ENCODE results near the gene FMO2. TPM values are rescaled to one million over a fixed set of nuclear protein-coding genes. Genes with fewer than 3 reads are reported as not detected.

The FMO2 gene
- total RNA-seq, 1 experiment from 2014 or later = not detected

DNA sequence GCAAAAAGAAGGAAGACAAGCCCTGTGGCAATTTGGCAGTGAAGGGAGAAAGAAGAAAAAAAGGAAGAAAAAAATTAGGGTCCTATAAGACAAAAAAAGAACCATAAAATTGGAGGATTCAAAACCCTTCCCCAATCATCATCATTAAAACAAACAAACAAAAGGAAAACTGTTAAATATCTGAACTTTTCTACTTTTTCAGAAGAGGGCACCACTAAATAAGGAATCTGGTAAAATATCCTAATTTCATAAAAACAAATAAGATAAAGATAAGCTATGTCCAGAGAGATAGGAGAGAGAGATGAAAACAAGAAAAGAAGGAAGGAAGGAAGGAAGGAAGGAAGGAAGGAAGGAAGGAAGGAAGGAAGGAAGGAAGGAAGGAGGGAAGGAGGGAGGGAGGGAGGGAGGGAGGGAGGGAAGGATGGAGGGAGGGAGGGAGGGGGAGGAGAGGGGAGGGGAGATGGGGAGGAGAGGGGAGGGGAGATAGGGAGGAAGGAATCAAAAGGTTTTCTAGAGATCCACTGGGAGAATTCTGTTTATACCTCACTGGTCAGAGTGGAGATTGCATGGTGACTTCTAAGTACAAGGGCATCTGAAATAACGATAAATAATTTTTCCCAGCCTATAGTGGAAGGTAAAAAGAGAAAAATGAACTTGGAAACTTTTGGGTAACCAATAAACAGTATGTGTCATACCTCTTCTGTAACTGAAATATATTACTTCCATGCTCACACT, 10.4 kb upstream of the FMO2 start:
- Mint-ChIP-seq H3K9me3 (ENCODE audit: unreplicated experiment) (peaks cover 18% of the 10 kb centered on the region), H3K27ac (ENCODE audit: unreplicated experiment) (no peak overlapping the region), H3K36me3 (ENCODE audit: insufficient read depth, unreplicated experiment) (no peaks in the 10 kb centered on the region), H3K4me1 (ENCODE audit: low read depth, unreplicated experiment) (peaks cover 4% of the 10 kb centered on the region), H3K27me3 (ENCODE audit: insufficient read depth, unreplicated experiment) (no peaks in the 10 kb centered on the region), H3K4me3 (ENCODE audit: unreplicated experiment) (no peak overlapping the region)
- ChIA-PET CTCF (interaction anchor here (0.6 to 1.3 kb wide), 2 partner anchors 52 to 309 kb away, joined by 3 to 7 read pairs; no protein-coding TSS in a partner anchor), POLR2A (no interaction called here)
- intact Hi-C loops (cut with micrococcal nuclease; ENCODE audit: unreplicated experiment) = no loop called here
- DNase-seq = no peak
- Histone ChIP-seq H3K36me3 (ENCODE audit: control insufficient read depth, insufficient read depth, low read length) (no peaks in the 10 kb centered on the region), H3K4me1 (no peaks in the 10 kb centered on the region), H3K27me3 (replicated peaks; ENCODE audit: control insufficient read depth, insufficient read depth, low read length) (no peaks in the 10 kb centered on the region), H3K9me3 (no peaks in the 10 kb centered on the region), H3K4me3 (ENCODE audit: low read depth, low read length) (no peak overlapping the region)
- TF ChIP-seq, protein P1, sequence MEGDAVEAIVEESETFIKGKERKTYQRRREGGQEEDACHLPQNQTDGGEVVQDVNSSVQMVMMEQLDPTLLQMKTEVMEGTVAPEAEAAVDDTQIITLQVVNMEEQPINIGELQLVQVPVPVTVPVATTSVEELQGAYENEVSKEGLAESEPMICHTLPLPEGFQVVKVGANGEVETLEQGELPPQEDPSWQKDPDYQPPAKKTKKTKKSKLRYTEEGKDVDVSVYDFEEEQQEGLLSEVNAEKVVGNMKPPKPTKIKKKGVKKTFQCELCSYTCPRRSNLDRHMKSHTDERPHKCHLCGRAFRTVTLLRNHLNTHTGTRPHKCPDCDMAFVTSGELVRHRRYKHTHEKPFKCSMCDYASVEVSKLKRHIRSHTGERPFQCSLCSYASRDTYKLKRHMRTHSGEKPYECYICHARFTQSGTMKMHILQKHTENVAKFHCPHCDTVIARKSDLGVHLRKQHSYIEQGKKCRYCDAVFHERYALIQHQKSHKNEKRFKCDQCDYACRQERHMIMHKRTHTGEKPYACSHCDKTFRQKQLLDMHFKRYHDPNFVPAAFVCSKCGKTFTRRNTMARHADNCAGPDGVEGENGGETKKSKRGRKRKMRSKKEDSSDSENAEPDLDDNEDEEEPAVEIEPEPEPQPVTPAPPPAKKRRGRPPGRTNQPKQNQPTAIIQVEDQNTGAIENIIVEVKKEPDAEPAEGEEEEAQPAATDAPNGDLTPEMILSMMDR (IDR thresholded peaks at IDR 0.05; ENCODE audit: insufficient read depth in 1 of 2, low read depth in 1 of 2, low read length in 1 of 2, severe bottlenecking in 1 of 2, unreplicated experiment in 1 of 2) = no peak
- BruUV-seq (replicated peaks) = no TSS peak

DNA sequence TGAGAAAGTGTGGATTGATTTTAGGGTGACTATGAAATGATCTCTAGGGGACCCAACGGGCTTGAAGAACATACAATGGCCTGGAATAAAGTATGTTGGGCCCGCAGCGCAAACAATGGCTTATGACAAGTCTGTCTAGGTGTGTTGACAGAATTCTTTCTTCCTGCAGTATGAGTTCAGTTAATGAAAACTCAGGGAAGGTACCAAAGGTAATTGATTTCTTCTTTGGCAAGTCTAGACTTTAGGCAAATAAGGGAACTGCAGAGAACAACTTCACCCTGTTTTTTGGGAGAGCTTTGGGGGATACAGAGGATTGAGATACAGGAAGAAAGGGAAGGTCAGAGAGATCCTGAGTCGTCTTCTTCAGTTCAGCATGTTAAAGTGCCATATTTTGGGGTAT, 7.8 kb upstream of the FMO2 start:
- Mint-ChIP-seq H3K36me3 (ENCODE audit: insufficient read depth, unreplicated experiment) (no peaks in the 10 kb centered on the region), H3K4me1 (ENCODE audit: low read depth, unreplicated experiment) (peaks cover 4% of the 10 kb centered on the region), H3K27ac (ENCODE audit: unreplicated experiment) (no peak overlapping the region), H3K9me3 (ENCODE audit: unreplicated experiment) (peaks cover 18% of the 10 kb centered on the region), H3K4me3 (ENCODE audit: unreplicated experiment) (no peak overlapping the region), H3K27me3 (ENCODE audit: insufficient read depth, unreplicated experiment) (peaks cover 2% of the 10 kb centered on the region)
- Histone ChIP-seq H3K4me1 (no peaks in the 10 kb centered on the region), H3K4me3 (ENCODE audit: low read depth, low read length) (no peak overlapping the region), H3K9me3 (no peaks in the 10 kb centered on the region), H3K27me3 (replicated peaks; ENCODE audit: control insufficient read depth, insufficient read depth, low read length) (no peaks in the 10 kb centered on the region), H3K36me3 (ENCODE audit: control insufficient read depth, insufficient read depth, low read length) (no peaks in the 10 kb centered on the region)
- intact Hi-C loops (cut with micrococcal nuclease; ENCODE audit: unreplicated experiment) = no loop called here
- BruUV-seq (replicated peaks) = no TSS peak
- TF ChIP-seq, protein P1 (IDR thresholded peaks at IDR 0.05; ENCODE audit: insufficient read depth in 1 of 2, low read depth in 1 of 2, low read length in 1 of 2, severe bottlenecking in 1 of 2, unreplicated experiment in 1 of 2) = no peak
- CTCF ChIA-PET = no interaction called here
- POLR2A ChIA-PET = no interaction called here
- no peak for DNase-seq

DNA sequence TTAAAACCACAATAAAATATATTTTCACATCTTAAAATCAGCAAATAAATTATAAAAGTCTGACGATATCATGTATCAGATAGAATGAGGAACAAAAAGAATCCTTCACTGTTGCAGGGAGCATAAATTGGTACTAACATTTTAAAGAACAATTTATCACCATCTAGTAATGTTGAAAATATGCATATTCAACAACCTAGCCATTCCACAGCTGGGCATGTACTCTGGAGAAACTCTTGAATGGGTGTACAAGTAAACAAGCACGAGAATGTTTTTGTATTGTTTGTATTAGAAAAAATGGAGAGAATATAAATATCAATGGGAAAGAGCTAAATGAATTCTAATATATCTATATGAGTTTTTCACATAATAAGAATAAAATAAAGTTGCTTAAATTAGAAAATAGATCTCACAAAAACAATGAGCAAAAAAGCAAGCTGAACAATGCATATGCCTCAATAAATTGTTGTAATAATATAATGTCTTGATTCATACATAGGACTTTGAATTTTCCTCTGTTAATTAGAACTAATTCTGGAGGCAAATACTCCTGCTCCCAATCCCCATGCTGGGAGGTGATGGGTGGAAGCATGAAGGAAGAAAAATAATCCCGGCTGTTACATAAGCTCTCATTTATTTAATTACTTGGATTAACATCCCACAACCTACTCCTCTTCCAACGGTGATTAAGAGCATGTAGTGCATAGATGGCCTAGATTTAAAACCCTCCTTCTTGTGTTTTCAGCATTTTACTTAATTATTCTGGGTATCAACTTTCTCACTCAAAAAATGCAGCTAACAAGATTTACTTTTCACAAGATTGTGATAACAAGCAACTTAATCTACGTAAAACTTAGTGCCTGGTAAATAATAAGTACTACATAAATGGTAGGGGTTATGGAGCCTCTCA, 5.5 kb upstream of the FMO2 start:
- H3K9me3 ChIP-seq = no peaks in the 10 kb centered on the region
- H3K27me3 ChIP-seq (replicated peaks; ENCODE audit: control insufficient read depth, insufficient read depth, low read length) = no peaks in the 10 kb centered on the region
- Mint-ChIP-seq H3K36me3 (ENCODE audit: insufficient read depth, unreplicated experiment) (no peaks in the 10 kb centered on the region), H3K27ac (ENCODE audit: unreplicated experiment) (no peak overlapping the region), H3K4me1 (ENCODE audit: low read depth, unreplicated experiment) (peaks cover 1% of the 10 kb centered on the region), H3K9me3 (ENCODE audit: unreplicated experiment) (peaks cover 11% of the 10 kb centered on the region), H3K4me3 (ENCODE audit: unreplicated experiment) (no peak overlapping the region), H3K27me3 (ENCODE audit: insufficient read depth, unreplicated experiment) (peaks cover 2% of the 10 kb centered on the region)
- TF ChIP-seq, protein P1 (IDR thresholded peaks at IDR 0.05; ENCODE audit: insufficient read depth in 1 of 2, low read depth in 1 of 2, low read length in 1 of 2, severe bottlenecking in 1 of 2, unreplicated experiment in 1 of 2) = no peak
- H3K4me1 ChIP-seq = no peaks in the 10 kb centered on the region
- H3K36me3 ChIP-seq (ENCODE audit: control insufficient read depth, insufficient read depth, low read length) = no peaks in the 10 kb centered on the region
- BruUV-seq (replicated peaks) = no TSS peak
- intact Hi-C loops (cut with micrococcal nuclease; ENCODE audit: unreplicated experiment) = no loop called here
- CTCF ChIA-PET = no interaction called here
- POLR2A ChIA-PET = no interaction called here
- no peak overlapping the region for H3K4me3 ChIP-seq (ENCODE audit: low read depth, low read length)
- no peak for DNase-seq
